IMR-90 (cell line): ENCODE measurements around the gene POU2AF2. TPM values are rescaled to one million over a fixed set of nuclear protein-coding genes. Genes with fewer than 3 reads are reported as not detected.

Experiments
- ATAC-seq: fragments of 200-7000 bp; cut with Tn5 transposase; 2 replicates; pipeline ENCODE4 v1.9.1; 2020; ENCODE audit warnings: low read depth, mild to moderate bottlenecking, moderate library complexity
- BruUV-seq: library from RNA; stranded (reverse); fragments of 400-500 nt; replicated peaks from 2 replicates; lab custom pipeline; 2021; lab: Mats Ljungman, UMichigan
- CTCF ChIA-PET: fragments of 300-600 bp; formaldehyde crosslinking; extraction: SDS; loops from one replicate; lab custom pipeline; 2021; ENCODE audit warnings: antibody characterized with exemption; lab: Yijun Ruan, JAX
- POLR2A ChIA-PET: fragments of 300-600 bp; sonication (Branson Sonifier 250); formaldehyde crosslinking; loops from one replicate; lab custom pipeline; 2022; ENCODE audit warnings: antibody characterized with exemption; ENCODE audit not compliant: unreplicated experiment; lab: Charles Lee
- DNase-seq: peaks from one replicate; pipeline ENCODE4 v3.0.0; 2013
- H2AFZ ChIP-seq: replicated peaks from 2 replicates; pipeline ENCODE3; 2013; ENCODE audit warnings: low read length, mild to moderate bottlenecking; ENCODE audit not compliant: poor library complexity
- H2AK5ac ChIP-seq: 2 replicates; pipeline ENCODE4 v1.6.1; 2013; ENCODE audit warnings: low read depth, low read length, inconsistent platforms
- H2AK9ac ChIP-seq: replicated peaks from 2 replicates; pipeline ENCODE3; 2013; ENCODE audit warnings: mild to moderate bottlenecking, low read depth, low read length, moderate library complexity; ENCODE audit not compliant: poor library complexity
- H2BK120ac ChIP-seq: 2 replicates; pipeline ENCODE4 v1.6.1; 2013; ENCODE audit warnings: low read depth, low read length, inconsistent platforms
- H2BK15ac ChIP-seq: 3 replicates; pipeline ENCODE4 v1.6.1; 2013; ENCODE audit warnings: low read depth, low read length, inconsistent platforms
- H2BK20ac ChIP-seq: 2 replicates; pipeline ENCODE4 v1.6.1; 2013; ENCODE audit warnings: low read depth, mild to moderate bottlenecking, inconsistent platforms, low read length, moderate library complexity
- H2BK5ac ChIP-seq: 2 replicates; pipeline ENCODE4 v1.6.1; 2013; ENCODE audit warnings: mild to moderate bottlenecking, low read depth, low read length, inconsistent platforms; ENCODE audit not compliant: poor library complexity, severe bottlenecking
- H3K14ac ChIP-seq: replicated peaks from 2 replicates; pipeline ENCODE4 v1.6.1; 2013; ENCODE audit warnings: low read depth, low read length, inconsistent platforms
- H3K18ac ChIP-seq: 2 replicates; pipeline ENCODE4 v1.6.1; 2013; ENCODE audit warnings: low read depth, low read length, control low read depth
- H3K23ac ChIP-seq: 2 replicates; pipeline ENCODE4 v1.6.1; 2013; ENCODE audit warnings: low read depth, low read length, inconsistent platforms
- H3K27ac ChIP-seq: 2 replicates; pipeline ENCODE4 v1.5.1; 2013; ENCODE audit warnings: mild to moderate bottlenecking, control low read depth, low read length; ENCODE audit not compliant: insufficient read depth
- H3K27me3 ChIP-seq: 2 replicates; pipeline ENCODE4 v1.6.1; 2013; ENCODE audit warnings: low read length; ENCODE audit not compliant: control insufficient read depth, insufficient read depth
- H3K36me3 ChIP-seq: 2 replicates; pipeline ENCODE4 v1.6.1; 2013; ENCODE audit warnings: low read length, mixed read lengths; ENCODE audit not compliant: control insufficient read depth, insufficient read depth
- H3K4ac ChIP-seq: 2 replicates; pipeline ENCODE4 v1.6.1; 2013; ENCODE audit warnings: low read depth, low read length, inconsistent platforms
- H3K4me1 ChIP-seq: 2 replicates; pipeline ENCODE4 v1.6.1; 2013; ENCODE audit warnings: low read length, mixed read lengths; ENCODE audit not compliant: control insufficient read depth, insufficient read depth
- H3K4me2 ChIP-seq: 2 replicates; pipeline ENCODE4 v1.6.1; 2013; ENCODE audit warnings: low read depth, mild to moderate bottlenecking, control low read depth, low read length, moderate library complexity
- H3K4me3 ChIP-seq: 2 replicates; pipeline ENCODE4 v1.5.1; 2013; ENCODE audit warnings: low read depth, mild to moderate bottlenecking, control low read depth, low read length, moderate library complexity; ENCODE audit not compliant: insufficient read depth
- H3K56ac ChIP-seq: 2 replicates; pipeline ENCODE4 v1.6.1; 2013; ENCODE audit warnings: low read length, inconsistent platforms; ENCODE audit not compliant: insufficient read depth; ENCODE audit errors: extremely low read depth
- H3K79me1 ChIP-seq, 2 experiments: 2 replicates each; pipeline ENCODE4 v1.6.1; 2013; ENCODE audit warnings: low read length in 2 of 2, inconsistent platforms in 1 of 2, low read depth in 1 of 2
- H3K9ac ChIP-seq: 2 replicates; pipeline ENCODE4 v1.6.1; 2013; ENCODE audit warnings: low read depth, low read length, control low read depth
- H3K9me1 ChIP-seq: 2 replicates; pipeline ENCODE4 v1.6.1; 2013; ENCODE audit warnings: low read length, inconsistent platforms; ENCODE audit not compliant: insufficient read depth
- H3K9me3 ChIP-seq: 2 replicates; pipeline ENCODE4 v1.6.1; 2013; ENCODE audit warnings: low read length; ENCODE audit not compliant: control insufficient read depth, insufficient read depth
- H4K20me1 ChIP-seq: 2 replicates; pipeline ENCODE4 v1.6.1; 2013; ENCODE audit warnings: low read length, inconsistent platforms; ENCODE audit not compliant: insufficient read depth
- H4K5ac ChIP-seq: 2 replicates; pipeline ENCODE4 v1.6.1; 2013; ENCODE audit warnings: mild to moderate bottlenecking, low read depth, low read length, control low read depth
- H4K8ac ChIP-seq, 2 experiments: 2 replicates each; pipeline ENCODE4 v1.6.1; 2013; ENCODE audit warnings: low read depth in 2 of 2, low read length in 2 of 2, control low read depth in 1 of 2, inconsistent platforms in 1 of 2
- H4K91ac ChIP-seq: 2 replicates; pipeline ENCODE4 v1.6.1; 2013; ENCODE audit warnings: low read depth, low read length, inconsistent platforms; ENCODE audit not compliant: insufficient read depth
- BHLHE40 ChIP-seq: fragments of 150-350 bp; IDR thresholded peaks from 2 replicates; pipeline ENCODE4 v1.6.1; 2016; ENCODE audit warnings: mild to moderate bottlenecking, low read depth, low read length
- CEBPB ChIP-seq: IDR thresholded peaks from 2 replicates; pipeline ENCODE4 v1.6.1; 2012; ENCODE audit warnings: low read depth, low read length, improper control_type of control experiment
- CHD1 ChIP-seq: IDR thresholded peaks from 2 replicates; pipeline ENCODE4 v1.6.1; 2012; ENCODE audit warnings: low read depth, low read length, improper control_type of control experiment
- ELK1 ChIP-seq: fragments of 150-350 bp; IDR thresholded peaks from 2 replicates; pipeline ENCODE4 v1.6.1; 2016; ENCODE audit warnings: low read depth, mild to moderate bottlenecking, low read length, moderate library complexity, borderline replicate concordance
- FOS ChIP-seq: fragments of 150-350 bp; IDR thresholded peaks from 2 replicates; pipeline ENCODE4 v1.6.1; 2016; ENCODE audit warnings: low read depth, low read length
- NFE2L2 ChIP-seq: fragments of 150-350 bp; IDR thresholded peaks from 2 replicates; pipeline ENCODE4 v1.6.1; 2016; ENCODE audit warnings: low read depth, mild to moderate bottlenecking, low read length
- RAD21 ChIP-seq: IDR thresholded peaks from 2 replicates; pipeline ENCODE4 v1.6.1; 2012; ENCODE audit warnings: low read length, improper control_type of control experiment
- RFX5 ChIP-seq: IDR thresholded peaks from 2 replicates; pipeline ENCODE4 v1.8.0; 2012; ENCODE audit warnings: low read depth, mild to moderate bottlenecking, low read length, moderate library complexity
- SMC3 ChIP-seq: fragments of 150-350 bp; IDR thresholded peaks from 2 replicates; pipeline ENCODE4 v1.6.1; 2016; ENCODE audit warnings: low read depth, mild to moderate bottlenecking, antibody characterized with exemption, low read length, moderate library complexity
- WGBS, 2 experiments: methylation state at CpG; one replicate each; pipeline versions ENCODE4 v1.1.5 to v1.1.7; 2013; ENCODE audit warnings: missing lambda C conversion rate in 2 of 2; ENCODE audit not compliant: insufficient read length in 1 of 2; ENCODE audit errors: extremely low coverage in 2 of 2; 5-methylcytosine and 5-hydroxymethylcytosine counted together
- dilution Hi-C: fragments of 300-500 bp; cut with HindIII; formaldehyde crosslinking; loops from one replicate; pipeline ENCODE4 v1.14.3; 2018; ENCODE audit warnings: low sequenced_read_pairs; ENCODE audit not compliant: unreplicated experiment
- in situ Hi-C: fragments of 300-500 bp; cut with MboI; formaldehyde crosslinking; loops from 3 replicates; pipeline ENCODE4 v1.14.3; 2019; ENCODE audit warnings: low sequenced_read_pairs, inconsistent platforms, mixed read lengths
- intact Hi-C: fragments of 100-400 bp; cut with micrococcal nuclease; formaldehyde crosslinking; loops from 2 replicates; pipeline ENCODE4 v1.10.0; 2022
- polyA plus RNA-seq, 3 experiments: library from polyadenylated mRNA; depleted of rRNA; stranded (reverse); fragments of >200 nt; gene quantifications; 2 replicates each; pipeline ENCODE4 v1.2.3, GENCODE V29; 2012; ENCODE audit warnings: low replicate concordance in 1 of 3
- total RNA-seq: library from RNA; depleted of rRNA; stranded (reverse); fragments of >200 nt; gene quantifications from 2 replicates; pipeline ENCODE4 v1.2.3, GENCODE V29; 2012
- TF ChIP-seq, protein P1 (sequence below): fragments of 150-350 bp; IDR thresholded peaks from 2 replicates; pipeline ENCODE4 v1.6.1; 2017; ENCODE audit warnings: mild to moderate bottlenecking, antibody characterized with exemption, low read length, low read depth

POU2AF2 gene
- total and polyA plus RNA-seq, 2 of the 4 experiments (the other 2 are of a cell fraction), result not detected

GRCh38 chr11:111296196-111296595 lies 50.7 kb downstream of the POU2AF2 start:
- DNase-seq (no peak), ATAC-seq (no peak)
- H2BK120ac ChIP-seq, result no peak overlapping the region
- no peak overlapping the region for H4K91ac ChIP-seq
- H2AK9ac ChIP-seq, result no peak overlapping the region
- no peak overlapping the region for H3K4me2 ChIP-seq
- H2AFZ ChIP-seq, result no peak overlapping the region
- ChIA-PET POLR2A (no interaction called here), CTCF (no interaction called here)
- intact Hi-C loops (loop anchor here (5.0 kb wide), 1 partner anchor 121 kb away; no protein-coding TSS in a partner anchor), dilution Hi-C loops (no loop called here), in situ Hi-C loops (no loop called here)
- no peaks in the 10 kb centered on the region for H3K36me3 ChIP-seq
- no CpG with 5 or more reads among the region's 3 CpGs for WGBS, 2 experiments
- no peak overlapping the region for H4K8ac ChIP-seq
- no peak overlapping the region for H2BK15ac ChIP-seq
- no peaks in the 10 kb centered on the region for H3K79me1 ChIP-seq
- TF ChIP-seq BHLHE40 (no peak), SMC3 (no peak), NFE2L2 (no peak), CEBPB (no peak), CHD1 (no peak), ELK1 (no peak), RAD21 (no peak), FOS (no peak), RFX5 (no peak)
- TF ChIP-seq, protein P1, sequence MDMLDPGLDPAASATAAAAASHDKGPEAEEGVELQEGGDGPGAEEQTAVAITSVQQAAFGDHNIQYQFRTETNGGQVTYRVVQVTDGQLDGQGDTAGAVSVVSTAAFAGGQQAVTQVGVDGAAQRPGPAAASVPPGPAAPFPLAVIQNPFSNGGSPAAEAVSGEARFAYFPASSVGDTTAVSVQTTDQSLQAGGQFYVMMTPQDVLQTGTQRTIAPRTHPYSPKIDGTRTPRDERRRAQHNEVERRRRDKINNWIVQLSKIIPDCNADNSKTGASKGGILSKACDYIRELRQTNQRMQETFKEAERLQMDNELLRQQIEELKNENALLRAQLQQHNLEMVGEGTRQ, result no peak
- no peak overlapping the region for H3K4me3 ChIP-seq
- no peaks in the 10 kb centered on the region for H3K9me1 ChIP-seq
- no peaks in the 10 kb centered on the region for H3K9me3 ChIP-seq
- no peak overlapping the region for H2BK20ac ChIP-seq
- H4K20me1 ChIP-seq, result no peaks in the 10 kb centered on the region
- BruUV-seq, result no TSS peak
- H3K4ac ChIP-seq, result no peak overlapping the region
- H3K18ac ChIP-seq, result no peak overlapping the region
- peaks cover 33% of the 10 kb centered on the region for H3K27me3 ChIP-seq
- no peak overlapping the region for H3K23ac ChIP-seq
- H3K56ac ChIP-seq, result no peak overlapping the region
- H3K27ac ChIP-seq, result no peak overlapping the region
- H3K9ac ChIP-seq, result no peak overlapping the region
- H2BK5ac ChIP-seq, result no peak overlapping the region
- no peaks in the 10 kb centered on the region; the same call in 1 of the 2 replicates for H3K4me1 ChIP-seq
- H3K14ac ChIP-seq, result no peak overlapping the region
- no peak overlapping the region for H4K5ac ChIP-seq
- no peak overlapping the region for H2AK5ac ChIP-seq
